ENCODE measurements around the gene CELSR1.

Gene CELSR1

DNA sequence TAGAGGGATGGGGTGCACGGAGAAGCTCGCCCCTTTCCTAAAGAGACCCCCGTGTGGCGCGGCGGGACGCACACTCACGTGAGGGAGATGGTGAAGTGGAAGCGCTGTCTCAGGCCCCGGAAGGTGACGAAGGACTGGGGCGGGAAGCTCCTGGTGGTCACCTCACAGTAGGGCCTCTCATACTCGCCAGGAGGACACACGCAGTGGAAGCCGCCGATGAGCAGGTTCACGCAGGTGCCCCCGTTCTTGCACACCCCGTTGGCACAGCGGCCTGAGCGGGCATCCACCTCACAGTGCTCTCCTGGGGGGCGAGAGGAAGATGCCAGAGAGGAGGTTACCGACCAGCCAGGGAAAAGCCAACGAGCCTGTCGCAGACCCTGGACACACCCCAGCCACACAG, 98.3 kb downstream of the CELSR1 start:
- TF ChIP-seq, protein P1, sequence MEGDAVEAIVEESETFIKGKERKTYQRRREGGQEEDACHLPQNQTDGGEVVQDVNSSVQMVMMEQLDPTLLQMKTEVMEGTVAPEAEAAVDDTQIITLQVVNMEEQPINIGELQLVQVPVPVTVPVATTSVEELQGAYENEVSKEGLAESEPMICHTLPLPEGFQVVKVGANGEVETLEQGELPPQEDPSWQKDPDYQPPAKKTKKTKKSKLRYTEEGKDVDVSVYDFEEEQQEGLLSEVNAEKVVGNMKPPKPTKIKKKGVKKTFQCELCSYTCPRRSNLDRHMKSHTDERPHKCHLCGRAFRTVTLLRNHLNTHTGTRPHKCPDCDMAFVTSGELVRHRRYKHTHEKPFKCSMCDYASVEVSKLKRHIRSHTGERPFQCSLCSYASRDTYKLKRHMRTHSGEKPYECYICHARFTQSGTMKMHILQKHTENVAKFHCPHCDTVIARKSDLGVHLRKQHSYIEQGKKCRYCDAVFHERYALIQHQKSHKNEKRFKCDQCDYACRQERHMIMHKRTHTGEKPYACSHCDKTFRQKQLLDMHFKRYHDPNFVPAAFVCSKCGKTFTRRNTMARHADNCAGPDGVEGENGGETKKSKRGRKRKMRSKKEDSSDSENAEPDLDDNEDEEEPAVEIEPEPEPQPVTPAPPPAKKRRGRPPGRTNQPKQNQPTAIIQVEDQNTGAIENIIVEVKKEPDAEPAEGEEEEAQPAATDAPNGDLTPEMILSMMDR (IDR thresholded peaks at IDR 0.05; ENCODE audit: borderline replicate concordance, control extremely low read depth, extremely low read depth, insufficient read depth, missing control alignments) = no peak
- in situ Hi-C loops (cut with MboI; ENCODE audit: low sequenced_read_pairs, unreplicated experiment) = no loop called here
- DNase-seq (ENCODE audit: low spot score) = no peak

DNA sequence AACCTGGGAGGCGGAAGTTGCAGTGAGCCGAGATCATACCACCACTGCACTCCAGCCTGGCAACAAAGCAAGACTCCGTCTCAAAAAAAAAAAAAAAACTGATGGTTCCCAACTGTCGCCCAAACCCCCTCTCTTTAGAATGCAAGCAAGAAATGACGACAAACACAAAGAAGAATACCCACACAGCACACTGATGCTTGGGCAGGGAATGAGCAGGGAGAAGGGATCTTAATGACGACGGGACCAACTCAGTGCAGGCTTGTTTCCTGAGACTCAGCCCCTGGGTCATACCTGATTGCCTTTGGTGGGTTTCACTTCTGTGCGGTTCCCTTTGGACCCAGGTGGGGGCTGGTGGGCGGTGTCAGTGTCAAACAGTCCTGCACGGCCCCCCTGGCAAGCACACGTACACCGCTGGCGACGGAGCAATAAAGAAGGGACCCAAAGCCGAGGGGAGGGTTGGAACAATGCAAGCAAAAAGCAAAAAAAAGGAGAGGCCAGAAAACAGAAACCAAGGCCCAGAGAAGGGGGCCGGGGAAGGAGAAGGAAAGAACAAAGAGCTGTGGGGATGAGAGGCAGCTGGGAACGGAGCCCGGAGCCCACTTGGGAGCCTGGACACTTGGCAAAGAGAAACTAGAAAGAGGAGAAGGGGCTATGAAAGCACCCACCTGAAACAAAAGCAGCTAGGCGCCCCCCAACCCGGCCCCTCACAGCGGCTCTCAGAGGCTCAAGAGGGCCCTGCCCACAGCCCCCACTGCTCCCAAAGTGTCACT, 99.6 kb downstream of the CELSR1 start:
- DNase-seq (ENCODE audit: low spot score) = no peak
- TF ChIP-seq, protein P1 (IDR thresholded peaks at IDR 0.05; ENCODE audit: borderline replicate concordance, control extremely low read depth, extremely low read depth, insufficient read depth, missing control alignments) = no peak
- in situ Hi-C loops (cut with MboI; ENCODE audit: low sequenced_read_pairs, unreplicated experiment) = no loop called here

DNA sequence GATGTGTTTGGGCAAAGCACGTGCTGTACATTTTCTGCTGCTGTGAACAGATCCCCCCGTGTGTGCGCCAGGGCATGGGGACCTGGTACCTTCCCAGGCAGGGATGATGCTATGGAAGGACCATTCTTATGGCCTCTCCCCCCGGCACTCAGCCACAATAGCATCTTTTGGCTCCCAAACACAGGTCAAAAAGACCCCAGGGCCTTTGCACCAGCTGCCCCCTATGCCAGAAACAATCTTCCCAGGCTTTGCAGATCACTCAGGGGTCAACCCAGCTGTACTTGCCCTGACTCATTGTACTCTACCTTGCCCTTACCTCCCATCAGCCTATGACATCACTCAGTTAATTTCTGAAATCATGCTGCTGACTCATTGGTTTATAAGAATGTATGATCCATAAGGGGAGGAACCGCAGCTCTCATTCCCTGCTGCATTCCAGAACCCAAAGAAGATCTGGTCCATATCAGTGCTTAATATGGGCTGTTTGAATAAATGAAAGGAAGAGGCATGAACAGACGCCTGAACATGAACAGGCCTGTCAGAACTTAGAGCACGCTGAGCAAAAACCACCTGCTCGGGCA, 100.7 kb downstream of the CELSR1 start:
- in situ Hi-C loops (cut with MboI; ENCODE audit: low sequenced_read_pairs, unreplicated experiment) = no loop called here
- DNase-seq (ENCODE audit: low spot score) = no peak
- TF ChIP-seq, protein P1 (IDR thresholded peaks at IDR 0.05; ENCODE audit: borderline replicate concordance, control extremely low read depth, extremely low read depth, insufficient read depth, missing control alignments) = no peak

DNA sequence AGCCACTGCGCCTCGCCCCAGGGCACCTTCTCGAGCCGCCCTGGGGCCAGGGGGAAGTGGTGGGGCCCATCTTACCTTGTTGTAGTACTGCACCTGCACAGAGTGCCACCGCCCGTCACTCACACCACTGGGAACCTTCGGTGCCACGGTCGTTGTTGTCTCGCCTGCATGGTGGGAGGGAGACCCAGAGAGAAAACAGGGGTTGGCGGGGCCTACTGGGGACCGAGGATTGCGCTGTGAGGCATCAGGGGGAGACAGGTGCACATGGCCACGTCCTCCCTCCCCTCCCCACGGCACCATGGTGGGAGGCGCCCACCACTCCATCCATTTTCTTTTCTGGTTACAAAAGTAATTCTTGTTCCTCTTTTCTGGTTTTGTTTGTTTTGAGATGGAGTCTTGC, 104.1 kb downstream of the CELSR1 start:
- in situ Hi-C loops (cut with MboI; ENCODE audit: low sequenced_read_pairs, unreplicated experiment) = no loop called here
- no peak for DNase-seq (ENCODE audit: low spot score)
- TF ChIP-seq, protein P1 (IDR thresholded peaks at IDR 0.05; ENCODE audit: borderline replicate concordance, control extremely low read depth, extremely low read depth, insufficient read depth, missing control alignments) = no peak

DNA sequence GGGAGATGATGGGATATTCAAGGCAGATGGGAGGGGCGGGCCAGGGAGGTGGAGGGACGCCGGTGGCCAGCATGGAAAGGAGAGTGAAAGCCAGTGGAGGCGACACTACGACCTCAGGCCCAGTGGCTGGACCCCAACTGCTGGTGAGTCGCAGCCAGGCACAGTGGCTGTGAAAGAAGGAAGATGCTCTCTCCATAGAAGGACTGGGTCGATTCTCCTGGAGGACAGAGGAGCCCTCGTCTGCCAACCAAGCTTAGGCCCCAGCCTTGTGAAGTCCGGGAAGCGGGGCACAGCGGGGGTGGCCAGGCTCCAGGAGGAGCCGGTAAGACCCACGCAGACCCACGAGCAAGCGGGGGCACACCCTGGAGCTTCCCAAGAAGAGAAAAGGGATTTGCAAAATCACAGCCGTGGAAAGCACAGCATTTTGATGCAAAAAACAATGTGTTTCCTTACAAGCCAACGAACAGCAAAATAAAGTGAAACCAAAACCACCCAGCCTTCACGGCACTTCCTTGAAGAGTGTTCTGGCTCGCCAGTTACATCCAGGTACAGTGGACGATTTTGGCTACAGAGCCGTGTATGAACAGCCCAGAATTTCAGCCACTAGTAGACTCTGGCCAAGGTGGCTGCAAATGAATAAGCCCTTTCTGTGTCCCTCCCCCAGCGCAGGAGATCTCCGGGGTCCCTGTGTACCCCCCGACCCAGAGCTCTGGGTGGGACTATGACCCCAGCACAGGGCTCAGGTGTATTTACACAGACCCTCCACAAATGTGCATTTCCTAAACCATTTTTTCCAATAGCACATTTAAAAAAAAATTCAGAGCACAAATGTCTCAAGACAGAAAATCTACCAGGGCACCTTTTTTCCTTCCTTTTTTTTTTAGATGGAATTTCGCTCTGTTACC, 105.0 kb downstream of the CELSR1 start:
- peak; percentile 79 for DNase-seq (ENCODE audit: low spot score)
- in situ Hi-C loops (cut with MboI; ENCODE audit: low sequenced_read_pairs, unreplicated experiment) = no loop called here
- TF ChIP-seq, protein P1 (IDR thresholded peaks at IDR 0.05; ENCODE audit: borderline replicate concordance, control extremely low read depth, extremely low read depth, insufficient read depth, missing control alignments) = no peak
